Stimulated activated CD4-positive, alpha-beta T cell treated with anti-CD3 and anti-CD28 coated beads, TNF-alpha, amount 100 ng/mL, for 1 hour (primary cell): ENCODE data around the gene SERPINB13.

Experiments
- DNase-seq, 3 donors: peaks; one replicate each; pipeline ENCODE4 v3.0.0-alpha.2; 2020; ENCODE audit warnings: low read depth in 3 of 3, low spot score in 1 of 3

SERPINB13 gene

DNA sequence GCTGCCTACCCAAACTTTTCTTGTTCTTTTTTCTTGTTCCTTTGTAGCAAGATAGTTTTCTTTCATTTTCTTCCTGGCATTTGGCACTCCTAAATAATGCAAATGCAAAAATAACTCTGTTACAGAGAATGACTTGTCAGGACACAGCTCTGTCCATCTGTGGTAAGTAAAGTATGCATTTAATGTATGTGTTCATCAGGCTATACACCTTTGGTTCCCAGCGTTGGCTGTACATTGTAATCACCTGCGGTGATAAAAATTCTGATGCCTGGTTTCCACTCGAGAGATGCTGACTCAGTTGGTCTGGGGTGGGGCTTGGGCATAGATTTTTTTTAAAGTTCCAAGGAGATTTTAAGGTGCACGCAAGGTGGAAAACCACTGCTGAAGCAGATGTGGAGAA is at the start of gene SERPINB13:
TSS of gene SERPINB13 (plus strand) at position 378 of the 400 bp plus-strand sequence. CDS start 1,325 bp downstream, outside the sequence.
- DNase-seq: no peak

GRCh38 chr18:63539904-63540510 is 47.1 kb upstream of the SERPINB13 start:
- no peak for DNase-seq

DNA sequence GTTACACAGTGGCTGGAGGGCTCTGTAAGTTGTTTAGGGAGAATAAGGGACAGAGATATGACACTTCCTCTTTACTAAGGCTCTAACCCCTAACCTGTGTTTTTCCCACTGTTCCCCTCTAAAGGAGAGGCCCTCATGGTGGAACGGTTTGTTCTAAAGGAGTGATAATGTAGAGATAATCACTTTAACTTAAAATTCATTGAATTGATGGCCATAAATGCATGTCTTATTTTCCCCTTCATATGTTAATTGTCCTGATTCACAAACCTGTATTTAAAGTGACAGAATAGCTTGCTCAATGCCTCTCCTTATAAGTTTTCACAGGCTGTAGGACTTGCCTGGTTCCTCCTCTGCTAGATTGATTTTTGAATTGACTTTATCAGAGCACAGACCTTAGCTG is 45.1 kb upstream of the SERPINB13 start, which contains the start of gene SERPINB12:
TSS of gene SERPINB12 (plus strand) at position 301 of the 400 bp plus-strand sequence. CDS start 13,791 bp downstream, outside the sequence.
- no peak for DNase-seq

DNA sequence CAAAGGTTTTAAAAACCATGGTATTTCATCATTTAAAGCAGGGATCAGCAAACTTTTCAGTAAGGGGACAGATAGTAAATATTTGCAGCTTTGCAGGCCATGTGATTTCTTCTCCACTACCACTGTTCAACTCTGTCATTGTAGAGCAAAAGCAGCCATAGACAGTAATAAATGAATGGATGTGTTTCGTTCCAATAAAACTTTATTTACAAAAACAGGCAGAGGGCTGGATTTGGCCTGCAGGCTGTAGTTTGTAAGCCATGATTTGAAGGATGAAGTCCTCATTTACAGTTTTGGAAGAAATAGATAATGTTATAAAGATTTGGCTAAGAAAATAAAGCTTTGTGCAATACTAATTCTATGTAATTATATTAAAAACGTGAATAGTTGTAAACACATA is 43.1 kb upstream of the SERPINB13 start:
- DNase-seq: no peak

DNA sequence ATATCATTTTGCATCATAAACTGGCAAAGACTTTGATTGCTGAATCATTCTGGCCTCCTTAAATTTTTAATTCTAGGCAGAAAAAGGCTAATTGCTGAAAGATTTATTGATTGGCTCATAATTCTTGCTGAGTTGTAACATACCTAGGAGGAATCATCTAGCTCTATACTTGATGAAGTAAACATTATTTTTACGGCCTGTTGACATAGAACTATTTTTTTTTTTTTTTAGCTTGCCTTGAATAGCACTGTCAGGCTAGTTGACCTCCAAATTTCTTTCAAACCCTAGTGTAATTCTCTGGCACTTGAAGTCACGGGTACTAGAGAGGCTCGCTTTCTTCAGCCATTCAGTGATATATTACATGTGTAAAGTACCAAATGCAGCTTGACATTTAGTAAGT is 42.1 kb upstream of the SERPINB13 start:
- no peak for DNase-seq

- DNase-seq: no peak
These were observed 37.1 kb upstream of the SERPINB13 start for GRCh38 chr18:63550068-63550467.

- DNase-seq: no peak
These were observed 35.4 kb upstream of the SERPINB13 start for GRCh38 chr18:63551769-63552168.

DNA sequence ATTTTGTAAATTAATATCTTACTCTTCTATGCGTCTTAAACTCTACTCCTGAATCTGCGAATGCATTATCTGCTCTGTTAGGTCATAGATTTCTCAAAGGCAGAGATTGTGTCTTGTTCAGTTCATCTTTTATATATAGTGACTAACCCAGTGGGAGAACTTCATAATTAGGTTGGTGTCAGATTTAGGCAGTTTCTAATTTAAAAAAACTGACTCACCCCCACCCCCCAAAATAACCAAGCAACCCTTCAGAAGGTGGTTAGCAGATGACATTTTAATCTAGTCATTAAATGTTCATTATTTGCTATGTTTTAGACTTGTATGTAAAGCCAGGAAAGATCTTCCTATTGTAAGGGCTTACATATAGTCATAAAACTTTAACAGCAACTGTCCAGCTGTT is 34.6 kb upstream of the SERPINB13 start:
- no peak for DNase-seq

GRCh38 chr18:63553081-63553480 is 34.1 kb upstream of the SERPINB13 start:
- DNase-seq: no peak

GRCh38 chr18:63559567-63560491 is 27.3 kb upstream of the SERPINB13 start:
- DNase-seq: no peak

DNA sequence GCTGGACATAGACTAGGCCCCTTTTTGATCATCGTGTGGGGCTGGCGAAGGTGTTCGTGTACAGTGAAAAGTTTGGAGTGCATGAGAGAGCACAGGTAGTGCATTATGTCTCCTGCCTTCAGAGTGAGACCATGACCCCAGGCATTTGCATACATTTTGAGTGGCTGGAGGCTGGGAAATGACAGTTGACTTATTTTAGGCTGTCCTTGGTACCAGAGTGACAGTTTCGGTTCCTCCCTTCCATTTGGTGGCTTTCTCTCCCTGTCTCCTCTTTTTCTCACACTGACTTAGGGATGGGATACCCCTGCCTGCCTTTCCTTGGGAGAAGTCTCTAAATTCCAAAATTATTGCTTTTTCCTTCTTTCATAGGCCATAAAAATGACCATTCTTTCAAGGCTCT is 24.9 kb upstream of the SERPINB13 start:
- no peak for DNase-seq

- no peak for DNase-seq
These were observed 23.1 kb upstream of the SERPINB13 start for GRCh38 chr18:63564021-63564420.

DNA sequence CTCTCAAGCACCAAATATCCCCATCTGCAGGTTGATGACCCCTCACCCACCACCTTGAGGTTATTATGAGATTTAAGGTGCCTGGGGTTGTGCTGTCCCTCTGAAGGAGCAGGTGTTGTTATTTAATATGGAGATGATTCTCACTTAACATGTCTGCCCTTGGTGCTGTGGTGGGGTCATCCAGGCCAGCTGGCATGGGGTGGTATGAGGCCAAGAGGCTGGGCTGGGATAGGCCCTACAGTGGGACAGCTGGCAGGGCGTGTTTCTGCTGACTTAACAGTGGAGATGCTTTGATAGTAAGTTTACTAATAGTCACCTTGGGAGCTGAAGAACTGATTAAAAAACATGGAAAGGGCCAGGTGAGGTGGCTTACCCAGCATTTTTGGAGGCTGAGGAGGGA is 22.6 kb upstream of the SERPINB13 start:
- no peak for DNase-seq

- DNase-seq: no peak
These were observed 19.9 kb upstream of the SERPINB13 start for GRCh38 chr18:63567276-63567675.

DNA sequence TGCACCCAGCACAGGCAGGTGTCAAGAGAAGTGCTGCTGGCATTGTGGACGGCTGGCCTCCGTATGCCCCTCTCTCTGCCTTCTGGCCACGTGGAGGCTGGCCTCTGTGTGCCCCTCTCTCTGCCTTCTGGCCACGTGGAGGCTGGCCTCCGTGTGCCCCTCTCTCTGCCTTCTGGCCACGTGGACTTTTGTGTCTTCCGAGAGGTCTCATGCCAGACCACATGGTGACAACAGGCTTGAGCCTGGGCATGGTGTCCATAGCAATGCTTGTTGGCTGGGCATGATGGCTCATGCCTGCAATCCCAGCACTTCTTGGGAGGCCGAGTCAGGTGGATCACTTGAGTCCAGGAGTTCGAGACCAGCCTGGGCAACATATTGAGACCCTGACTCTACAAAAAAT is 19.3 kb upstream of the SERPINB13 start:
- no peak for DNase-seq

GRCh38 chr18:63570721-63571120 is 16.4 kb upstream of the SERPINB13 start:
- no peak for DNase-seq

DNA sequence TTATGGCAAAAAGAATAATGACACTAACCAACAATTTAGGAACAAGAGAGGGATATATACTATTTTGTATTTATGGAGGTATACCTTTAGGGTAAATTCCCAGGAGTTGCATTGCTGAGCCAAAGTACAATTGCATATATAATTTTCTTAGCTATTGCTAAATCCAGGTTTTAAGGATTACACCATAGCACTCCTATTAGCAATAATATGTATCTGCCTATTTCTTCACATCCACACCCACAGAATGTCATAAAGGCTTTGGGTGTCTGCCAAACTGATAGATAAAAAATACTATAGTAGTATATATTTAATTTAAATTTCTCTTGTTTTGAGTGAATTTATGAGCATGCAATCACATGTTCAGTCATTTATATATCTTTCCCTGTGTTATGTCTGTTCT is 11.5 kb upstream of the SERPINB13 start:
- no peak for DNase-seq

DNA sequence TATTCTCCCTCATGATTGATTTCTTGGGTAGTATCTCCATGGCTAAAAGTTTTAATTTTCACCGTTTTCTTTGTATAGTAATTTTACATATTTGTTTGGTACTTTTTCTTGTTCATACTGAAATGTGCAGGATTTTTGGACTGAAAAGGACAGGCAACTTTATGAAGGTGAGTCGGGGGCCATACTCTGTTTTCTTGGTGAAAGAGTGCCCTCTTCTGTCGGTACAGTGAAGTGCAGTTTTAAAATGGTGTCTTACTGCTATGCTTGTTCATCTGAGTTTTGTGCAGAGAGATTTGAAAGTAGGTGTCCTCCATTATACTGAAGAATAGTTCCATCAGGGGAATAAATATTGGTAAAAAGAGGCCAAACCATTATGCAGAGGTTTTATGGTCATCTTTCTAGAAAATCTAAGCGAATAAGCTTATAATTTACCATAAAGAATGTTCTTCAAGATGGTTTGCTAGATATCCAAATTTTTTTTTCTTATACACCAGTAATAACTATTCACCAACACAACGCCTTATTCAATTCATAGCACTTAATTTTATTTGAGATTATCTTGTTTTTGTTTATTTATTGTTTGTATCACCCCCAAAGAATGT is 8.7 kb upstream of the SERPINB13 start:
- DNase-seq: no peak

GRCh38 chr18:63579616-63580015 is 7.5 kb upstream of the SERPINB13 start:
- DNase-seq: no peak

DNA sequence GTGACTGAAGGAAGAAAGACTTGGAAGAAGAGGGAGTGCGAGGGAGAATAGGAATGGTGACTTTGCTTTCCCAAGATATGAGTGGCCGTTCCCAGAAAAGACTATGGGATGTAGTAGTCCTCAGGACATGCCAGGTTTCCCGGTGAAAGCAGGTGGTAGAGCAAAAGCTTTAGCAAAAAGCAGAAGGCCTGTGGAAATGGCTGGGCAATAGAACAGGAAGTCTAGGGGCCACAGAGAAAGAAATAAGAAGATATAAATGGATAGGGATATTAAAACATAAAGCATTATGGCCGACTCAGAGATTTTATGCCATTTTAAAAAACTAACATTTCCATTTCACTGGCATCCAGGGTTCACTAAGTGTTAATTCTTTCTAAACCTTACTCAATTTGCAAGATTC is 1.2 kb upstream of the SERPINB13 start:
- DNase-seq: no peak

- no peak for DNase-seq
These were observed 712 bp upstream of the SERPINB13 start for GRCh38 chr18:63586431-63586830.

GRCh38 chr18:63588909-63589308 is 1.8 kb downstream of the SERPINB13 start:
- DNase-seq: no peak
